GM23338 (cell line): ENCODE measurements around the gene SV2A.
"Not testable (repeated sequence)": the region's sequence is repeated elsewhere in the genome, so short reads cannot be mapped to it uniquely, and the experiment has no call there.

Source experiments
- CREB1 ChIP-seq: fragments of 250-450 bp; sonication (Bioruptor Pico); IDR thresholded peaks from 2 replicates; pipeline ENCODE4 v1.5.0; 2020; ENCODE audit warnings: low read depth, mild to moderate bottlenecking, moderate library complexity
- CTCF ChIP-seq, 2 experiments: fragments of 200-600 bp in 1 of 2; sonication (generic) in 1 of 2; conservative IDR thresholded peaks; 2 replicates each; pipeline versions ENCODE4 v1.5.1 to v1.6.1; 2016 to 2017; ENCODE audit warnings: antibody characterized with exemption in 2 of 2, low read depth in 2 of 2, mild to moderate bottlenecking in 2 of 2, moderate library complexity in 1 of 2
- EZH2 ChIP-seq: fragments of 200-600 bp; sonication (generic); IDR thresholded peaks from one replicate; pipeline ENCODE4 v1.8.0; 2017; ENCODE audit warnings: antibody characterized with exemption, mild to moderate bottlenecking, low read depth; ENCODE audit not compliant: unreplicated experiment
- EZH2phosphoT487 ChIP-seq: fragments of 200-600 bp; sonication (generic); IDR thresholded peaks from one replicate; pipeline ENCODE4 v1.8.1; 2018; ENCODE audit warnings: antibody characterized with exemption; ENCODE audit not compliant: unreplicated experiment
- JUNB ChIP-seq: IDR thresholded peaks from one replicate; pipeline ENCODE4 v1.6.1; 2016; ENCODE audit warnings: antibody characterized with exemption; ENCODE audit not compliant: unreplicated experiment
- NANOG ChIP-seq: IDR thresholded peaks from 2 replicates; pipeline ENCODE4 v1.6.1; 2016; ENCODE audit warnings: antibody characterized with exemption, borderline replicate concordance
- POLR2AphosphoS5 ChIP-seq: IDR thresholded peaks from 2 replicates; pipeline ENCODE4 v1.6.1; 2016; ENCODE audit warnings: antibody characterized with exemption, low read depth
- REST ChIP-seq: IDR thresholded peaks from one replicate; pipeline ENCODE4 v1.6.1; 2018; ENCODE audit warnings: antibody characterized with exemption; ENCODE audit not compliant: unreplicated experiment
- STAT1 ChIP-seq: IDR thresholded peaks from one replicate; pipeline ENCODE4 v1.6.1; 2016; ENCODE audit warnings: antibody characterized with exemption; ENCODE audit not compliant: unreplicated experiment
- TF ChIP-seq, protein P1 (sequence below): IDR thresholded peaks from 2 replicates; pipeline ENCODE4 v1.6.1; 2016; ENCODE audit warnings: antibody characterized with exemption
- TF ChIP-seq, protein P2 (sequence below): fragments of 250-450 bp; sonication (Bioruptor Pico); IDR thresholded peaks from 2 replicates; pipeline ENCODE4 v1.5.0; 2020; ENCODE audit warnings: mild to moderate bottlenecking, moderate library complexity

- TF ChIP-seq CTCF (conservative IDR thresholded peaks at IDR 0.05; ENCODE audit: low read depth in 2 of 2); NANOG; POLR2AphosphoS5; EZH2phosphoT487; STAT1; JUNB; CREB1 (CRISPR knock-in tag); EZH2; REST: not testable (repeated sequence)
- TF ChIP-seq, protein P1, sequence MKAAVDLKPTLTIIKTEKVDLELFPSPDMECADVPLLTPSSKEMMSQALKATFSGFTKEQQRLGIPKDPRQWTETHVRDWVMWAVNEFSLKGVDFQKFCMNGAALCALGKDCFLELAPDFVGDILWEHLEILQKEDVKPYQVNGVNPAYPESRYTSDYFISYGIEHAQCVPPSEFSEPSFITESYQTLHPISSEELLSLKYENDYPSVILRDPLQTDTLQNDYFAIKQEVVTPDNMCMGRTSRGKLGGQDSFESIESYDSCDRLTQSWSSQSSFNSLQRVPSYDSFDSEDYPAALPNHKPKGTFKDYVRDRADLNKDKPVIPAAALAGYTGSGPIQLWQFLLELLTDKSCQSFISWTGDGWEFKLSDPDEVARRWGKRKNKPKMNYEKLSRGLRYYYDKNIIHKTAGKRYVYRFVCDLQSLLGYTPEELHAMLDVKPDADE, result not testable (repeated sequence)
- TF ChIP-seq, protein P2, sequence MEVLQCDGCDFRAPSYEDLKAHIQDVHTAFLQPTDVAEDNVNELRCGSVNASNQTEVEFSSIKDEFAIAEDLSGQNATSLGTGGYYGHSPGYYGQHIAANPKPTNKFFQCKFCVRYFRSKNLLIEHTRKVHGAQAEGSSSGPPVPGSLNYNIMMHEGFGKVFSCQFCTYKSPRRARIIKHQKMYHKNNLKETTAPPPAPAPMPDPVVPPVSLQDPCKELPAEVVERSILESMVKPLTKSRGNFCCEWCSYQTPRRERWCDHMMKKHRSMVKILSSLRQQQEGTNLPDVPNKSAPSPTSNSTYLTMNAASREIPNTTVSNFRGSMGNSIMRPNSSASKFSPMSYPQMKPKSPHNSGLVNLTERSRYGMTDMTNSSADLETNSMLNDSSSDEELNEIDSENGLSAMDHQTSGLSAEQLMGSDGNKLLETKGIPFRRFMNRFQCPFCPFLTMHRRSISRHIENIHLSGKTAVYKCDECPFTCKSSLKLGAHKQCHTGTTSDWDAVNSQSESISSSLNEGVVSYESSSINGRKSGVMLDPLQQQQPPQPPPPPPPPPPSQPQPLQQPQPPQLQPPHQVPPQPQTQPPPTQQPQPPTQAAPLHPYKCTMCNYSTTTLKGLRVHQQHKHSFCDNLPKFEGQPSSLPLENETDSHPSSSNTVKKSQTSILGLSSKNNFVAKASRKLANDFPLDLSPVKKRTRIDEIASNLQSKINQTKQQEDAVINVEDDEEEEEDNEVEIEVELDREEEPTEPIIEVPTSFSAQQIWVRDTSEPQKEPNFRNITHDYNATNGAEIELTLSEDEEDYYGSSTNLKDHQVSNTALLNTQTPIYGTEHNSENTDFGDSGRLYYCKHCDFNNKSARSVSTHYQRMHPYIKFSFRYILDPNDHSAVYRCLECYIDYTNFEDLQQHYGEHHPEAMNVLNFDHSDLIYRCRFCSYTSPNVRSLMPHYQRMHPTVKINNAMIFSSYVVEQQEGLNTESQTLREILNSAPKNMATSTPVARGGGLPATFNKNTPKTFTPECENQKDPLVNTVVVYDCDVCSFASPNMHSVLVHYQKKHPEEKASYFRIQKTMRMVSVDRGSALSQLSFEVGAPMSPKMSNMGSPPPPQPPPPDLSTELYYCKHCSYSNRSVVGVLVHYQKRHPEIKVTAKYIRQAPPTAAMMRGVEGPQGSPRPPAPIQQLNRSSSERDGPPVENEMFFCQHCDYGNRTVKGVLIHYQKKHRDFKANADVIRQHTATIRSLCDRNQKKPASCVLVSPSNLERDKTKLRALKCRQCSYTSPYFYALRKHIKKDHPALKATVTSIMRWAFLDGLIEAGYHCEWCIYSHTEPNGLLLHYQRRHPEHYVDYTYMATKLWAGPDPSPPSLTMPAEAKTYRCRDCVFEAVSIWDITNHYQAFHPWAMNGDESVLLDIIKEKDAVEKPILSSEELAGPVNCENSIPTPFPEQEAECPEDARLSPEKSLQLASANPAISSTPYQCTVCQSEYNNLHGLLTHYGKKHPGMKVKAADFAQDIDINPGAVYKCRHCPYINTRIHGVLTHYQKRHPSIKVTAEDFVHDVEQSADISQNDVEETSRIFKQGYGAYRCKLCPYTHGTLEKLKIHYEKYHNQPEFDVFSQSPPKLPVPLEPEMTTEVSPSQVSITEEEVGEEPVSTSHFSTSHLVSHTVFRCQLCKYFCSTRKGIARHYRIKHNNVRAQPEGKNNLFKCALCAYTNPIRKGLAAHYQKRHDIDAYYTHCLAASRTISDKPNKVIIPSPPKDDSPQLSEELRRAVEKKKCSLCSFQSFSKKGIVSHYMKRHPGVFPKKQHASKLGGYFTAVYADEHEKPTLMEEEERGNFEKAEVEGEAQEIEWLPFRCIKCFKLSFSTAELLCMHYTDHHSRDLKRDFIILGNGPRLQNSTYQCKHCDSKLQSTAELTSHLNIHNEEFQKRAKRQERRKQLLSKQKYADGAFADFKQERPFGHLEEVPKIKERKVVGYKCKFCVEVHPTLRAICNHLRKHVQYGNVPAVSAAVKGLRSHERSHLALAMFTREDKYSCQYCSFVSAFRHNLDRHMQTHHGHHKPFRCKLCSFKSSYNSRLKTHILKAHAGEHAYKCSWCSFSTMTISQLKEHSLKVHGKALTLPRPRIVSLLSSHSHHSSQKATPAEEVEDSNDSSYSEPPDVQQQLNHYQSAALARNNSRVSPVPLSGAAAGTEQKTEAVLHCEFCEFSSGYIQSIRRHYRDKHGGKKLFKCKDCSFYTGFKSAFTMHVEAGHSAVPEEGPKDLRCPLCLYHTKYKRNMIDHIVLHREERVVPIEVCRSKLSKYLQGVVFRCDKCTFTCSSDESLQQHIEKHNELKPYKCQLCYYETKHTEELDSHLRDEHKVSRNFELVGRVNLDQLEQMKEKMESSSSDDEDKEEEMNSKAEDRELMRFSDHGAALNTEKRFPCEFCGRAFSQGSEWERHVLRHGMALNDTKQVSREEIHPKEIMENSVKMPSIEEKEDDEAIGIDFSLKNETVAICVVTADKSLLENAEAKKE, result not testable (repeated sequence)
These were observed 56.1 kb downstream of the SV2A start for GRCh38 chr1:149861497-149862054.
